IMR-90 (cell line): ENCODE data around the gene GSK3B. TPM values are rescaled to one million over a fixed set of nuclear protein-coding genes. Genes with fewer than 3 reads are reported as not detected.
A peak's percentile ranks its signal among the peaks of the same experiment; 100 is the strongest.

Experiments used
- ATAC-seq: fragments of 200-7000 bp; cut with Tn5 transposase; 2 replicates; pipeline ENCODE4 v1.9.1; 2020; ENCODE audit warnings: low read depth, mild to moderate bottlenecking, moderate library complexity
- BruUV-seq: library from RNA; stranded (reverse); fragments of 400-500 nt; replicated peaks from 2 replicates; lab custom pipeline; 2021; lab: Mats Ljungman, UMichigan
- CTCF ChIA-PET: fragments of 300-600 bp; formaldehyde crosslinking; extraction: SDS; loops from one replicate; lab custom pipeline; 2021; ENCODE audit warnings: antibody characterized with exemption; lab: Yijun Ruan, JAX
- POLR2A ChIA-PET: fragments of 300-600 bp; sonication (Branson Sonifier 250); formaldehyde crosslinking; loops from one replicate; lab custom pipeline; 2022; ENCODE audit warnings: antibody characterized with exemption; ENCODE audit not compliant: unreplicated experiment; lab: Charles Lee
- DNase-seq: peaks from one replicate; pipeline ENCODE4 v3.0.0; 2013
- H2AFZ ChIP-seq: replicated peaks from 2 replicates; pipeline ENCODE3; 2013; ENCODE audit warnings: low read length, mild to moderate bottlenecking; ENCODE audit not compliant: poor library complexity
- H2AK5ac ChIP-seq: 2 replicates; pipeline ENCODE4 v1.6.1; 2013; ENCODE audit warnings: low read depth, low read length, inconsistent platforms
- H2AK9ac ChIP-seq: replicated peaks from 2 replicates; pipeline ENCODE3; 2013; ENCODE audit warnings: mild to moderate bottlenecking, low read depth, low read length, moderate library complexity; ENCODE audit not compliant: poor library complexity
- H2BK120ac ChIP-seq: 2 replicates; pipeline ENCODE4 v1.6.1; 2013; ENCODE audit warnings: low read depth, low read length, inconsistent platforms
- H2BK15ac ChIP-seq: 3 replicates; pipeline ENCODE4 v1.6.1; 2013; ENCODE audit warnings: low read depth, low read length, inconsistent platforms
- H2BK20ac ChIP-seq: 2 replicates; pipeline ENCODE4 v1.6.1; 2013; ENCODE audit warnings: low read depth, mild to moderate bottlenecking, inconsistent platforms, low read length, moderate library complexity
- H2BK5ac ChIP-seq: 2 replicates; pipeline ENCODE4 v1.6.1; 2013; ENCODE audit warnings: mild to moderate bottlenecking, low read depth, low read length, inconsistent platforms; ENCODE audit not compliant: poor library complexity, severe bottlenecking
- H3K14ac ChIP-seq: replicated peaks from 2 replicates; pipeline ENCODE4 v1.6.1; 2013; ENCODE audit warnings: low read depth, low read length, inconsistent platforms
- H3K18ac ChIP-seq: 2 replicates; pipeline ENCODE4 v1.6.1; 2013; ENCODE audit warnings: low read depth, low read length, control low read depth
- H3K23ac ChIP-seq: 2 replicates; pipeline ENCODE4 v1.6.1; 2013; ENCODE audit warnings: low read depth, low read length, inconsistent platforms
- H3K27ac ChIP-seq: 2 replicates; pipeline ENCODE4 v1.5.1; 2013; ENCODE audit warnings: mild to moderate bottlenecking, control low read depth, low read length; ENCODE audit not compliant: insufficient read depth
- H3K27me3 ChIP-seq: 2 replicates; pipeline ENCODE4 v1.6.1; 2013; ENCODE audit warnings: low read length; ENCODE audit not compliant: control insufficient read depth, insufficient read depth
- H3K36me3 ChIP-seq: 2 replicates; pipeline ENCODE4 v1.6.1; 2013; ENCODE audit warnings: low read length, mixed read lengths; ENCODE audit not compliant: control insufficient read depth, insufficient read depth
- H3K4ac ChIP-seq: 2 replicates; pipeline ENCODE4 v1.6.1; 2013; ENCODE audit warnings: low read depth, low read length, inconsistent platforms
- H3K4me1 ChIP-seq: 2 replicates; pipeline ENCODE4 v1.6.1; 2013; ENCODE audit warnings: low read length, mixed read lengths; ENCODE audit not compliant: control insufficient read depth, insufficient read depth
- H3K4me2 ChIP-seq: 2 replicates; pipeline ENCODE4 v1.6.1; 2013; ENCODE audit warnings: low read depth, mild to moderate bottlenecking, control low read depth, low read length, moderate library complexity
- H3K4me3 ChIP-seq: 2 replicates; pipeline ENCODE4 v1.5.1; 2013; ENCODE audit warnings: low read depth, mild to moderate bottlenecking, control low read depth, low read length, moderate library complexity; ENCODE audit not compliant: insufficient read depth
- H3K56ac ChIP-seq: 2 replicates; pipeline ENCODE4 v1.6.1; 2013; ENCODE audit warnings: low read length, inconsistent platforms; ENCODE audit not compliant: insufficient read depth; ENCODE audit errors: extremely low read depth
- H3K79me1 ChIP-seq, 2 experiments: 2 replicates each; pipeline ENCODE4 v1.6.1; 2013; ENCODE audit warnings: low read length in 2 of 2, inconsistent platforms in 1 of 2, low read depth in 1 of 2
- H3K9ac ChIP-seq: 2 replicates; pipeline ENCODE4 v1.6.1; 2013; ENCODE audit warnings: low read depth, low read length, control low read depth
- H3K9me1 ChIP-seq: 2 replicates; pipeline ENCODE4 v1.6.1; 2013; ENCODE audit warnings: low read length, inconsistent platforms; ENCODE audit not compliant: insufficient read depth
- H3K9me3 ChIP-seq: 2 replicates; pipeline ENCODE4 v1.6.1; 2013; ENCODE audit warnings: low read length; ENCODE audit not compliant: control insufficient read depth, insufficient read depth
- H4K20me1 ChIP-seq: 2 replicates; pipeline ENCODE4 v1.6.1; 2013; ENCODE audit warnings: low read length, inconsistent platforms; ENCODE audit not compliant: insufficient read depth
- H4K5ac ChIP-seq: 2 replicates; pipeline ENCODE4 v1.6.1; 2013; ENCODE audit warnings: mild to moderate bottlenecking, low read depth, low read length, control low read depth
- H4K8ac ChIP-seq, 2 experiments: 2 replicates each; pipeline ENCODE4 v1.6.1; 2013; ENCODE audit warnings: low read depth in 2 of 2, low read length in 2 of 2, control low read depth in 1 of 2, inconsistent platforms in 1 of 2
- H4K91ac ChIP-seq: 2 replicates; pipeline ENCODE4 v1.6.1; 2013; ENCODE audit warnings: low read depth, low read length, inconsistent platforms; ENCODE audit not compliant: insufficient read depth
- MAZ ChIP-seq: IDR thresholded peaks from 2 replicates; pipeline ENCODE4 v1.6.1; 2012; ENCODE audit warnings: low read depth, mild to moderate bottlenecking, low read length, improper control_type of control experiment, moderate library complexity, borderline replicate concordance
- RFX5 ChIP-seq: IDR thresholded peaks from 2 replicates; pipeline ENCODE4 v1.8.0; 2012; ENCODE audit warnings: low read depth, mild to moderate bottlenecking, low read length, moderate library complexity
- WGBS, 2 experiments: methylation state at CpG; one replicate each; pipeline versions ENCODE4 v1.1.5 to v1.1.7; 2013; ENCODE audit warnings: missing lambda C conversion rate in 2 of 2; ENCODE audit not compliant: insufficient read length in 1 of 2; ENCODE audit errors: extremely low coverage in 2 of 2; 5-methylcytosine and 5-hydroxymethylcytosine counted together
- dilution Hi-C: fragments of 300-500 bp; cut with HindIII; formaldehyde crosslinking; loops from one replicate; pipeline ENCODE4 v1.14.3; 2018; ENCODE audit warnings: low sequenced_read_pairs; ENCODE audit not compliant: unreplicated experiment
- in situ Hi-C: fragments of 300-500 bp; cut with MboI; formaldehyde crosslinking; loops from 3 replicates; pipeline ENCODE4 v1.14.3; 2019; ENCODE audit warnings: low sequenced_read_pairs, inconsistent platforms, mixed read lengths
- intact Hi-C: fragments of 100-400 bp; cut with micrococcal nuclease; formaldehyde crosslinking; loops from 2 replicates; pipeline ENCODE4 v1.10.0; 2022
- polyA plus RNA-seq, 3 experiments: library from polyadenylated mRNA; depleted of rRNA; stranded (reverse); fragments of >200 nt; gene quantifications; 2 replicates each; pipeline ENCODE4 v1.2.3, GENCODE V29; 2012; ENCODE audit warnings: low replicate concordance in 1 of 3
- total RNA-seq: library from RNA; depleted of rRNA; stranded (reverse); fragments of >200 nt; gene quantifications from 2 replicates; pipeline ENCODE4 v1.2.3, GENCODE V29; 2012
- TF ChIP-seq, protein P1 (sequence below): conservative IDR thresholded peaks from 2 replicates; pipeline ENCODE4 v1.5.1; 2012; ENCODE audit warnings: mild to moderate bottlenecking, low read depth, low read length, improper control_type of control experiment

The GSK3B gene
- total and polyA plus RNA-seq, 2 of the 4 experiments (the other 2 are of a cell fraction) = 19.2 to 33.2 TPM

DNA sequence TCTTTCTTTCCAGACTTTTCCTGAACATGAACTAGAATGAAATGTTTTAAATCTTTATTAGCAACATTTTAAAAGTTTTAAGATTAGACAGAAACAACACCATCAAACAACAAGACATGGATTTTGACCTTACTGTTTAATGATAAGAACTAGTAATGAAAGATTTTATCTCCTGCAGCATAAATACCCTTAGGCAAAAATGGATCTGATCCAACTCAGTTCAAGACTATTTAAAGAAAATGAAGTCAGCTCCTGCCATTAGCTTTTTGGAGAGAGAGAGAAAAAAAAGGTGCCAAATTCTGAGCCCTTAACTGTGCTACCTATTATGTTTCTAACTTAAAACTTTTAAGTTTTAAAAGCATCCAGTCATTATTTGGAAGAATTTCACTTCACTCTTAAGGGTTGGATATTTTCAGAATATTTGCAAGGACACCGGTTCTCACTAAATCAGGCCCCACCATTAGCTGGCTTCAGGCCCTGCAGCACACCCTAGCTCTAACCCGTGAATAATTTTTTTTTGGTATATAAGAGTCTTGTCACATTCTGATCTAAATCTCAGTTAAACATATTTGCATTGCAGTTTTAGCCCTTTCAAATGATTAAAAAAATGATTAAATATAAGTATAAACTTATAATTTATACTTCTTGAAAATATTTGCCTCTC lies 252.3 kb downstream of the GSK3B start:
- H3K27ac ChIP-seq = no peak overlapping the region
- H3K27me3 ChIP-seq = no peaks in the 10 kb centered on the region
- no peak overlapping the region for H4K91ac ChIP-seq
- intact Hi-C loops (no loop called here), in situ Hi-C loops (no loop called here), dilution Hi-C loops (no loop called here)
- POLR2A ChIA-PET = no interaction called here
- H3K23ac ChIP-seq = no peak overlapping the region
- no peaks in the 10 kb centered on the region for H3K9me1 ChIP-seq
- peak; percentile 29 for DNase-seq
- H4K5ac ChIP-seq = no peak overlapping the region
- H3K4me2 ChIP-seq = no peak overlapping the region
- no peak overlapping the region for H4K8ac ChIP-seq
- BruUV-seq = no TSS peak
- H3K18ac ChIP-seq = no peak overlapping the region
- H3K4me3 ChIP-seq = no peak overlapping the region
- H2BK5ac ChIP-seq = no peak overlapping the region
- no peak overlapping the region for H3K9ac ChIP-seq
- no peak overlapping the region for H2BK20ac ChIP-seq
- H3K4ac ChIP-seq = no peak overlapping the region
- H4K20me1 ChIP-seq = no peaks in the 10 kb centered on the region
- TF ChIP-seq, protein P1, sequence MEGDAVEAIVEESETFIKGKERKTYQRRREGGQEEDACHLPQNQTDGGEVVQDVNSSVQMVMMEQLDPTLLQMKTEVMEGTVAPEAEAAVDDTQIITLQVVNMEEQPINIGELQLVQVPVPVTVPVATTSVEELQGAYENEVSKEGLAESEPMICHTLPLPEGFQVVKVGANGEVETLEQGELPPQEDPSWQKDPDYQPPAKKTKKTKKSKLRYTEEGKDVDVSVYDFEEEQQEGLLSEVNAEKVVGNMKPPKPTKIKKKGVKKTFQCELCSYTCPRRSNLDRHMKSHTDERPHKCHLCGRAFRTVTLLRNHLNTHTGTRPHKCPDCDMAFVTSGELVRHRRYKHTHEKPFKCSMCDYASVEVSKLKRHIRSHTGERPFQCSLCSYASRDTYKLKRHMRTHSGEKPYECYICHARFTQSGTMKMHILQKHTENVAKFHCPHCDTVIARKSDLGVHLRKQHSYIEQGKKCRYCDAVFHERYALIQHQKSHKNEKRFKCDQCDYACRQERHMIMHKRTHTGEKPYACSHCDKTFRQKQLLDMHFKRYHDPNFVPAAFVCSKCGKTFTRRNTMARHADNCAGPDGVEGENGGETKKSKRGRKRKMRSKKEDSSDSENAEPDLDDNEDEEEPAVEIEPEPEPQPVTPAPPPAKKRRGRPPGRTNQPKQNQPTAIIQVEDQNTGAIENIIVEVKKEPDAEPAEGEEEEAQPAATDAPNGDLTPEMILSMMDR = no peak
- TF ChIP-seq MAZ (no peak), RFX5 (no peak)
- no peak overlapping the region for H2BK120ac ChIP-seq
- CTCF ChIA-PET = no interaction called here
- WGBS, 2 experiments = no CpG with 5 or more reads among the region's 2 CpGs
- H3K14ac ChIP-seq = no peak overlapping the region
- no peaks in the 10 kb centered on the region for H3K4me1 ChIP-seq
- H3K56ac ChIP-seq = no peak overlapping the region
- no peaks in the 10 kb centered on the region for H3K9me3 ChIP-seq
- H2AK9ac ChIP-seq = no peak overlapping the region
- peaks cover 2 to 6% of the 10 kb centered on the region in 2 experiments; a peak in 1 of 4 replicates for H3K79me1 ChIP-seq
- H2AFZ ChIP-seq = no peak overlapping the region
- no peak for ATAC-seq
- no peak overlapping the region for H2BK15ac ChIP-seq
- H3K36me3 ChIP-seq = peaks cover 2% of the 10 kb centered on the region; the same call in 1 of the 2 replicates
- no peak overlapping the region for H2AK5ac ChIP-seq
